ENCODE data around the gene FRK. TPM values are rescaled to one million over a fixed set of nuclear protein-coding genes. Genes with fewer than 3 reads are reported as not detected.
"Not testable (repeated sequence)": the region's sequence is repeated elsewhere in the genome, so short reads cannot be mapped to it uniquely, and the experiment has no call there.

FRK gene
- total RNA-seq, 1 donor from 2014 or later = 0.06 TPM

DNA sequence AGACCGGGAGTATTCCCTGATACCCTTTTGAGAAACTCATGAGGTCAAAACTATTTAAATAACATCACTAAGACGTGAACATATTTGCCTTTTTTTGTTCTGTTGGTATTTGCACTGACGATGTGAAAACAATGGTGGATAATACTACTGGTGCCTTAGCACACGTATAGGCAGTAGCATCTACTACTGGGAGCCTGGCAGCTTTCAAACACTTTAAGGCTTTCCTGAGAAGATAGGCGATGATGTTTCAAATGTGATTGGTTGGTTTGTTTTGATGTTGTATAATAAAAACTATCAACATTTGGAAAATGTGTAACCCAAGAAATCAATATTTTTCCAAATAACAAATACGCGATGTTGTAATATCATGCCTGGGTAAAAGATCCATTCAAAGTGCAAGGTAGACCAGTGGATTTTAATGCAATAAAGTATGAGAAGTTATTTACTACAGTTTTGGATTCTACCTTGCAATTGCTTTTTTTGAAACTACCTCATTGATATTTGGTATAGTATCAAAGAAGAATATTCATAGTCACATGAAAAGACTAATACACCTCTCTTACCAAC, 166.2 kb downstream of the FRK start:
- DNase-seq (ENCODE audit: extremely low read depth, low read depth, low spot score) = no peak

GRCh38 chr6:115891750-115892149, 168.9 kb downstream of the FRK start:
- DNase-seq (ENCODE audit: extremely low read depth, low read depth, low spot score) = no peak

DNA sequence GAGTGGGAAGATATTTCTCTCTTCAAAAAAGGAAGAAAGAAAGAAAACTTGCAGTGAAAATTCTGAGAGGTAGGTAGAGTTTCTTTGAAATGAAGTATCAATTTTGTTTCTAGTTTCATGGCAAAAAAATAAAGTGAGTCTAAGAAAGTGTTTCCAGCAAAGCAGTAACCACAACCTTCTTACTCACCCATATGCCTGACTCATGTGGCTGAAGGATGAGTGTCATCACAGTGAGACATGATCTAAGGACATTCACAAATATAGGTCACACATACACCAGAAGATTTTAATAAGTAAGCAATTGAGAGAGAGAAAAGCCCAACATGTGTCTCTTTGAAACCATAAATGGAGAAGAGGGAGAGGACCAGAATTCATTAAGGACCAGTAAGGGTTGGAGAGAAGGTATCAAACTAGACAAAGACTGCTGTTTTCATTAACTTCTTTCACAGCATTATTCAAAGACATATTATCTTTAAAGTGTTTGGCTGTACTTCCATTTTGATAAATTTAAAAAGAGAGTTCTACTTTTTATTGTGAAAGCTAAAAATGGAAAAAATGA, 169.5 kb downstream of the FRK start:
- DNase-seq (ENCODE audit: extremely low read depth, low read depth, low spot score) = no peak

GRCh38 chr6:115890238-115890637, 170.5 kb downstream of the FRK start:
- no peak for DNase-seq (ENCODE audit: extremely low read depth, low read depth, low spot score)

- not testable (repeated sequence) for DNase-seq (ENCODE audit: extremely low read depth, low read depth, low spot score)
Observed at GRCh38 chr6:115888687-115889470, 171.8 kb downstream of the FRK start.

DNA sequence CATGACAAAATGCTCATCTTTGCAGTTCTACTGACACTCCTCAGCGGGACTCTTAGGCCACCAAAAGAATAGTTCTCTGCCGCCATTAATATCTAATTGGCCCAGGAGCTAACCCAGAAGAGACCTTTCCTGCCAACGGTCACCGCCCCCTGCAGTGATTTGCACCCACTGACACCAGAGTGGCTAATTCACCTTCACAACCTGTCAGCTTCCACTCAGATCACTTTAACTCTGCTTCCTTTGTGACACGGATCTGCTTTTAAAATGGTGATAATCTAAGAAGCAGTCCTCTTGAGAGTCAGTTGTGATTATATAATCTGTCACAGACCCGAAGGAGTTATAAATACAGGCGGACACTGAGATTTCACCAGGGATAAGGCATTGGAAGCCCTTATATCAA, 172.8 kb downstream of the FRK start:
- no peak for DNase-seq (ENCODE audit: extremely low read depth, low read depth, low spot score)

GRCh38 chr6:115885636-115886366, 174.9 kb downstream of the FRK start:
- no peak for DNase-seq (ENCODE audit: extremely low read depth, low read depth, low spot score)

GRCh38 chr6:115882771-115883170, 177.9 kb downstream of the FRK start:
- DNase-seq (ENCODE audit: extremely low read depth, low read depth, low spot score) = no peak

GRCh38 chr6:115882174-115882573, 178.5 kb downstream of the FRK start:
- DNase-seq (ENCODE audit: extremely low read depth, low read depth, low spot score) = no peak

Other genes with a start within 250 kb of the FRK start
- 5.9 and 6.2 TPM in 2 replicates for gene NT5DC1, start 40.0 kb upstream of the FRK start, total RNA-seq
- gene COL10A1, start 65.2 kb upstream of the FRK start, total RNA-seq = not detected in 2 replicates
- gene TSPYL4, start 193.2 kb upstream of the FRK start, total RNA-seq = 14.4 and 16.2 TPM in 2 replicates
- gene TSPYL1, start 219.0 kb upstream of the FRK start, total RNA-seq = 47.1 and 55.9 TPM in 2 replicates

Data from glomerular endothelial cell (primary cell).